HCT116 (cell line): Measurements from ENCODE around the gene LTBP1.

Source experiments
- CTCF ChIP-seq, 3 experiments: fragments of 200-600 bp in 1 of 3; sonication (generic) in 1 of 3; IDR thresholded peaks in 2 of 3; conservative IDR thresholded peaks in 1 of 3; 2 replicates each; pipeline ENCODE4 v1.5.1; 2012 to 2017; ENCODE audit warnings: low read depth in 2 of 3, low read length in 2 of 3, antibody characterized with exemption in 1 of 3, borderline replicate concordance in 1 of 3, control low read depth in 1 of 3, mild to moderate bottlenecking in 1 of 3, mixed read lengths in 1 of 3, mixed run types in 1 of 3, moderate library complexity in 1 of 3; ENCODE audit not compliant: insufficient read depth in 1 of 3
- EZH2 ChIP-seq: fragments of 200-600 bp; sonication (generic); IDR thresholded peaks from 2 replicates; pipeline ENCODE4 v1.6.1; 2017; ENCODE audit warnings: antibody characterized with exemption, mixed run types
- EZH2phosphoT487 ChIP-seq: fragments of 200-600 bp; IDR thresholded peaks from 2 replicates; pipeline ENCODE4 v1.6.1; 2018; ENCODE audit warnings: antibody characterized with exemption, borderline replicate concordance
- POLR2A ChIP-seq: IDR thresholded peaks from 2 replicates; pipeline ENCODE4 v1.7.0; 2011; ENCODE audit warnings: borderline replicate concordance; ENCODE audit not compliant: insufficient read depth, insufficient read length; ENCODE audit errors: extremely low read depth
- POLR2AphosphoS5 ChIP-seq: IDR thresholded peaks from 2 replicates; pipeline ENCODE4 v1.6.1; 2011; ENCODE audit warnings: mild to moderate bottlenecking, low read depth, low read length, moderate library complexity
- REST ChIP-seq: IDR thresholded peaks from 2 replicates; pipeline ENCODE4 v1.6.1; 2012; ENCODE audit warnings: low read depth
- SIN3A ChIP-seq: IDR thresholded peaks from 2 replicates; pipeline ENCODE4 v1.6.1; 2012; ENCODE audit warnings: low read depth
- SP1 ChIP-seq: IDR thresholded peaks from 2 replicates; pipeline ENCODE4 v1.6.1; 2012; ENCODE audit warnings: low read depth
- ZBTB33 ChIP-seq: IDR thresholded peaks from 2 replicates; pipeline ENCODE4 v1.6.1; 2011; ENCODE audit warnings: mild to moderate bottlenecking, low read length, moderate library complexity; ENCODE audit not compliant: insufficient replicate concordance; ENCODE audit errors: extremely low read depth

GRCh38 chr2:33365264-33365970 lies 418.7 kb downstream of the LTBP1 start:
- no peak for TF ChIP-seq CTCF (IDR thresholded peaks at IDR 0.05 in 2 of 3, conservative IDR thresholded peaks at IDR 0.05 in 1 of 3; ENCODE audit: borderline replicate concordance in 1 of 3, insufficient read depth in 1 of 3, low read depth in 2 of 3, low read length in 2 of 3)
- TF ChIP-seq EZH2, result no peak
- TF ChIP-seq EZH2phosphoT487, result no peak
- TF ChIP-seq SIN3A, result no peak
- no peak for TF ChIP-seq SP1
- TF ChIP-seq POLR2AphosphoS5, result no peak
- no peak for TF ChIP-seq POLR2A
- TF ChIP-seq REST, result no peak
- TF ChIP-seq ZBTB33, result no peak
